SK-N-SH (cell line): Measurements from ENCODE around the gene EIF4G1. TPM values are rescaled to one million over a fixed set of nuclear protein-coding genes. Genes with fewer than 3 reads are reported as not detected.

Source experiments
- CTCF ChIA-PET: fragments of 300-600, 350-600 bp; formaldehyde crosslinking; extraction: SDS; loops from one replicate; lab custom pipeline; 2021; lab: Yijun Ruan, JAX
- POLR2A ChIA-PET: fragments of 350-600 bp; sonication (Branson Sonifier 250); formaldehyde crosslinking; extraction: SDS; loops from one replicate; lab custom pipeline; 2020; ENCODE audit warnings: antibody characterized with exemption, inconsistent platforms; lab: Yijun Ruan, JAX
- DNase-seq: peaks from one replicate; pipeline ENCODE4 v3.0.0; 2012
- H2AFZ ChIP-seq: fragments of 200-600 bp; sonication (generic); 2 replicates; pipeline ENCODE4 v1.8.1; 2016; ENCODE audit warnings: antibody characterized with exemption, mild to moderate bottlenecking, low read depth
- H3F3A ChIP-seq: fragments of 200-600 bp; sonication (generic); replicated peaks from 2 replicates; pipeline ENCODE3; 2016; ENCODE audit warnings: antibody characterized with exemption, mild to moderate bottlenecking; ENCODE audit not compliant: insufficient read depth
- H3K27ac ChIP-seq, 2 experiments: fragments of 200-500 bp in 1 of 2; fragments of 200-600 bp in 1 of 2; sonication (Bioruptor generic) in 1 of 2; sonication (generic), shearing (Covaris generic) in 1 of 2; 2 replicates each; pipeline versions ENCODE4 v1.5.1 to v1.6.1; 2014 to 2016; ENCODE audit warnings: low read depth in 2 of 2, inconsistent platforms in 1 of 2, low read length in 1 of 2, mild to moderate bottlenecking in 1 of 2, mixed read lengths in 1 of 2
- H3K27me3 ChIP-seq: fragments of 200-600 bp; sonication (generic), shearing (Covaris generic); 2 replicates; pipeline ENCODE4 v1.6.1; 2016; ENCODE audit warnings: mixed run types; ENCODE audit not compliant: insufficient read depth
- H3K36me3 ChIP-seq, 2 experiments: fragments of 200-500 bp in 1 of 2; fragments of 200-600 bp in 1 of 2; sonication (Bioruptor generic) in 1 of 2; sonication (generic) in 1 of 2; replicated peaks in 1 of 2; 2 replicates each; pipeline versions ENCODE3 to v1.5.1; 2014 to 2016; ENCODE audit warnings: low read length in 1 of 2, mild to moderate bottlenecking in 1 of 2; ENCODE audit not compliant: insufficient read depth in 2 of 2, control insufficient read depth in 1 of 2
- H3K4me1 ChIP-seq, 2 experiments: fragments of 200-500 bp in 1 of 2; fragments of 200-600 bp in 1 of 2; sonication (Bioruptor generic) in 1 of 2; sonication (generic), shearing (Covaris generic) in 1 of 2; 2 replicates each; pipeline versions ENCODE4 v1.5.1 to v1.6.1; 2014 to 2016; ENCODE audit warnings: low read depth in 1 of 2, low read length in 1 of 2, mixed run types in 1 of 2; ENCODE audit not compliant: insufficient read depth in 2 of 2, control insufficient read depth in 1 of 2
- H3K4me2 ChIP-seq: fragments of 200-600 bp; sonication (generic), shearing (Covaris generic); 2 replicates; pipeline ENCODE4 v1.6.1; 2017; ENCODE audit warnings: mixed run types
- H3K4me3 ChIP-seq, 2 experiments: fragments of 200-500 bp in 1 of 2; fragments of 200-600 bp in 1 of 2; sonication (Bioruptor generic) in 1 of 2; sonication (generic), shearing (Covaris generic) in 1 of 2; 2 replicates each; pipeline versions ENCODE4 v1.5.1 to v1.8.1; 2014 to 2016; ENCODE audit warnings: low read depth in 2 of 2, inconsistent platforms in 1 of 2, low read length in 1 of 2, mild to moderate bottlenecking in 1 of 2, mixed read lengths in 1 of 2, moderate library complexity in 1 of 2
- H3K79me2 ChIP-seq: fragments of 200-600 bp; sonication (generic); 2 replicates; pipeline ENCODE4 v1.8.1; 2017; ENCODE audit warnings: mild to moderate bottlenecking; ENCODE audit not compliant: insufficient read depth
- H3K9ac ChIP-seq: fragments of 200-600 bp; sonication (generic); 2 replicates; pipeline ENCODE4 v1.6.1; 2017; ENCODE audit warnings: mixed run types
- H3K9me2 ChIP-seq: fragments of 200-600 bp; sonication (generic); 2 replicates; pipeline ENCODE4 v1.6.1; 2017; ENCODE audit warnings: mixed run types
- H3K9me3 ChIP-seq: fragments of 200-600 bp; sonication (generic); 2 replicates; pipeline ENCODE4 v1.6.1; 2017; ENCODE audit warnings: mixed run types, mild to moderate bottlenecking, moderate library complexity
- H4K20me1 ChIP-seq: fragments of 200-600 bp; sonication (generic); 2 replicates; pipeline ENCODE4 v1.6.1; 2017; ENCODE audit warnings: mild to moderate bottlenecking, mixed run types; ENCODE audit not compliant: insufficient read depth
- CHD2 ChIP-seq: fragments of 150-350 bp; IDR thresholded peaks from 2 replicates; pipeline ENCODE4 v1.6.1; 2018; ENCODE audit warnings: low read length; ENCODE audit not compliant: partially characterized antibody
- EZH2phosphoT487 ChIP-seq: fragments of 200-600 bp; sonication (generic); IDR thresholded peaks from 2 replicates; pipeline ENCODE4 v1.6.1; 2017; ENCODE audit warnings: low read depth, mixed run types, mild to moderate bottlenecking, antibody characterized with exemption, moderate library complexity, borderline replicate concordance
- FOSL2 ChIP-seq: IDR thresholded peaks from 2 replicates; pipeline ENCODE4 v1.4.0; 2012; ENCODE audit warnings: low read depth, mild to moderate bottlenecking, moderate library complexity, borderline replicate concordance
- GATA2 ChIP-seq: sonication (generic); formaldehyde crosslinking; IDR thresholded peaks from 2 replicates; pipeline ENCODE4 v1.5.0; 2020; ENCODE audit warnings: mild to moderate bottlenecking, missing genetic modification reagents
- IRF3 ChIP-seq: fragments of 150-350 bp; IDR thresholded peaks from 2 replicates; pipeline ENCODE4 v1.6.1; 2016; ENCODE audit warnings: mild to moderate bottlenecking, low read depth, low read length
- JUND ChIP-seq: IDR thresholded peaks from 2 replicates; pipeline ENCODE4 v1.4.0; 2012
- MAX ChIP-seq: IDR thresholded peaks from 2 replicates; pipeline ENCODE4 v1.4.0; 2012; ENCODE audit warnings: low read depth
- NFIC ChIP-seq: IDR thresholded peaks from 2 replicates; pipeline ENCODE4 v1.4.0; 2012; ENCODE audit warnings: borderline replicate concordance
- NRF1 ChIP-seq: IDR thresholded peaks from 2 replicates; pipeline ENCODE4 v1.6.1; 2012; ENCODE audit warnings: low read depth, mild to moderate bottlenecking, low read length
- RAD21 ChIP-seq: IDR thresholded peaks from 2 replicates; pipeline ENCODE4 v1.6.1; 2012; ENCODE audit warnings: mild to moderate bottlenecking, low read length
- REST ChIP-seq: IDR thresholded peaks from 2 replicates; pipeline ENCODE4 v1.6.1; 2012; ENCODE audit warnings: mild to moderate bottlenecking, low read depth, low read length, moderate library complexity
- RFX5 ChIP-seq: IDR thresholded peaks from 2 replicates; pipeline ENCODE4 v1.6.1; 2012; ENCODE audit warnings: mild to moderate bottlenecking, improper control_type of control experiment, low read length
- SIN3A ChIP-seq: IDR thresholded peaks from 2 replicates; pipeline ENCODE4 v1.6.1; 2012; ENCODE audit warnings: low read depth, mild to moderate bottlenecking, low read length, moderate library complexity, borderline replicate concordance
- TAF1 ChIP-seq: IDR thresholded peaks from 2 replicates; pipeline ENCODE4 v1.6.1; 2012; ENCODE audit warnings: low read depth, mild to moderate bottlenecking, low read length, moderate library complexity, borderline replicate concordance
- TCF12 ChIP-seq: IDR thresholded peaks from 2 replicates; pipeline ENCODE4 v1.4.0; 2012
- TEAD4 ChIP-seq: IDR thresholded peaks from 2 replicates; pipeline ENCODE4 v1.4.0; 2012; ENCODE audit warnings: mild to moderate bottlenecking, borderline replicate concordance; ENCODE audit not compliant: insufficient read depth
- WGBS: methylation state at CpG from one replicate; pipeline ENCODE4 v1.1.6; 2017; ENCODE audit warnings: low lambda C conversion rate; 5-methylcytosine and 5-hydroxymethylcytosine counted together
- polyA plus RNA-seq, 3 experiments: library from polyadenylated mRNA; depleted of rRNA; stranded (reverse); fragments of >200 nt; gene quantifications; 2 replicates each; pipeline ENCODE4 v1.2.3, GENCODE V29; 2012
- TF ChIP-seq, protein P1 (sequence below): IDR thresholded peaks from 2 replicates; pipeline ENCODE4; 2012
- TF ChIP-seq, protein P2 (sequence below): fragments of 200-600 bp; sonication (generic); IDR thresholded peaks from 2 replicates; pipeline ENCODE4 v1.6.1; 2017; ENCODE audit warnings: antibody characterized with exemption, mild to moderate bottlenecking, moderate library complexity

The EIF4G1 gene
- polyA plus RNA-seq, 1 of the 3 experiments (the other 2 are of a cell fraction) = 262 TPM

GRCh38 chr3:184320104-184320445 lies 5.7 kb downstream of the EIF4G1 start:
- Histone ChIP-seq H3K36me3 (peaks cover 60 to 61% of the 10 kb centered on the region in 2 experiments), H3F3A (peaks cover 36% of the 10 kb centered on the region), H3K9me3 (no peaks in the 10 kb centered on the region), H3K4me1 (peaks cover 31 to 34% of the 10 kb centered on the region in 2 experiments; a peak in 3 of 4 replicates), H3K9me2 (no peaks in the 10 kb centered on the region), H2AFZ (no peak overlapping the region), H3K27me3 (no peaks in the 10 kb centered on the region), H4K20me1 (peaks cover 80% of the 10 kb centered on the region), H3K4me2 (peak overlapping the region; percentile 81; the same call in 1 of the 2 replicates), H3K27ac (peak overlapping the region; percentile 82 to 89; a peak in 3 of 4 replicates), H3K79me2 (peaks cover 96% of the 10 kb centered on the region), H3K4me3 (no peak overlapping the region), H3K9ac (peak overlapping the region; percentile 52; the same call in 1 of the 2 replicates)
- WGBS = 9% methylated on average over 3 of the region's 4 CpGs
- ChIA-PET POLR2A (interaction anchor here (1.0 kb wide), 2 partner anchors 9 to 15 kb away, joined by 3 read pairs; no protein-coding TSS in a partner anchor), CTCF (interaction anchor here (0.7 to 1.4 kb wide), 2 partner anchors 17 to 71 kb away, joined by 3 read pairs; partner anchors contain the start of genes EEF1AKMT4 and FAM131A)
- TF ChIP-seq NRF1 (no peak), SIN3A (peak; percentile 30; the same call in 1 of the 2 replicates), FOSL2 (peak; percentile 89), RAD21 (no peak), JUND (peak; percentile 74), RFX5 (no peak), TEAD4 (no peak), TAF1 (no peak), REST (0 out of 2 replicates have a peak, but pooled peaks have one; percentile 36), CHD2 (peak; percentile 2), NFIC (peak; percentile 86), EZH2phosphoT487 (no peak), MAX (no peak), TCF12 (peak; percentile 52), IRF3 (no peak), GATA2 (CRISPR knock-in tag) (no peak)
- TF ChIP-seq, protein P1, sequence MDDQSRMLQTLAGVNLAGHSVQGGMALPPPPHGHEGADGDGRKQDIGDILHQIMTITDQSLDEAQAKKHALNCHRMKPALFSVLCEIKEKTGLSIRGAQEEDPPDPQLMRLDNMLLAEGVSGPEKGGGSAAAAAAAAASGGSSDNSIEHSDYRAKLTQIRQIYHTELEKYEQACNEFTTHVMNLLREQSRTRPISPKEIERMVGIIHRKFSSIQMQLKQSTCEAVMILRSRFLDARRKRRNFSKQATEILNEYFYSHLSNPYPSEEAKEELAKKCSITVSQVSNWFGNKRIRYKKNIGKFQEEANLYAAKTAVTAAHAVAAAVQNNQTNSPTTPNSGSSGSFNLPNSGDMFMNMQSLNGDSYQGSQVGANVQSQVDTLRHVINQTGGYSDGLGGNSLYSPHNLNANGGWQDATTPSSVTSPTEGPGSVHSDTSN = no peak
- TF ChIP-seq, protein P2, sequence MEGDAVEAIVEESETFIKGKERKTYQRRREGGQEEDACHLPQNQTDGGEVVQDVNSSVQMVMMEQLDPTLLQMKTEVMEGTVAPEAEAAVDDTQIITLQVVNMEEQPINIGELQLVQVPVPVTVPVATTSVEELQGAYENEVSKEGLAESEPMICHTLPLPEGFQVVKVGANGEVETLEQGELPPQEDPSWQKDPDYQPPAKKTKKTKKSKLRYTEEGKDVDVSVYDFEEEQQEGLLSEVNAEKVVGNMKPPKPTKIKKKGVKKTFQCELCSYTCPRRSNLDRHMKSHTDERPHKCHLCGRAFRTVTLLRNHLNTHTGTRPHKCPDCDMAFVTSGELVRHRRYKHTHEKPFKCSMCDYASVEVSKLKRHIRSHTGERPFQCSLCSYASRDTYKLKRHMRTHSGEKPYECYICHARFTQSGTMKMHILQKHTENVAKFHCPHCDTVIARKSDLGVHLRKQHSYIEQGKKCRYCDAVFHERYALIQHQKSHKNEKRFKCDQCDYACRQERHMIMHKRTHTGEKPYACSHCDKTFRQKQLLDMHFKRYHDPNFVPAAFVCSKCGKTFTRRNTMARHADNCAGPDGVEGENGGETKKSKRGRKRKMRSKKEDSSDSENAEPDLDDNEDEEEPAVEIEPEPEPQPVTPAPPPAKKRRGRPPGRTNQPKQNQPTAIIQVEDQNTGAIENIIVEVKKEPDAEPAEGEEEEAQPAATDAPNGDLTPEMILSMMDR = no peak
- DNase-seq = peak; percentile 71
